Parathyroid adenoma (tissue), 2 donors: Measurements from ENCODE around the gene RAPGEF2.

ENCODE experiments used
- H2AFZ ChIP-seq: fragments of 300-600 bp; sonication (generic); one replicate; pipeline ENCODE4 v1.7.0; 2017; ENCODE audit warnings: antibody characterized with exemption, mild to moderate bottlenecking
- H3K27ac ChIP-seq: fragments of 300-600 bp; sonication (generic); one replicate; pipeline ENCODE4 v1.7.0; 2017
- H3K27me3 ChIP-seq: fragments of 300-600 bp; sonication (generic); one replicate; pipeline ENCODE4 v1.7.0; 2017; ENCODE audit warnings: low read length; ENCODE audit not compliant: control insufficient read depth, insufficient read depth
- H3K36me3 ChIP-seq: fragments of 300-600 bp; sonication (generic); one replicate; pipeline ENCODE4 v1.7.0; 2017; ENCODE audit warnings: low read length; ENCODE audit not compliant: control insufficient read depth, insufficient read depth
- H3K4me1 ChIP-seq: fragments of 300-600 bp; sonication (generic); one replicate; pipeline ENCODE4 v1.7.0; 2017; ENCODE audit warnings: control low read depth
- H3K4me2 ChIP-seq: fragments of 300-600 bp; sonication (generic); one replicate; pipeline ENCODE4 v1.7.0; 2017; ENCODE audit warnings: low read length
- H3K4me3 ChIP-seq: fragments of 300-600 bp; sonication (generic); one replicate; pipeline ENCODE4 v1.7.0; 2017; ENCODE audit warnings: low read depth, low read length
- H3K79me2 ChIP-seq: fragments of 300-600 bp; sonication (generic); one replicate; pipeline ENCODE4 v1.7.0; 2017; ENCODE audit warnings: control low read depth
- H3K9ac ChIP-seq: fragments of 300-600 bp; sonication (generic); one replicate; pipeline ENCODE4 v1.7.0; 2017; ENCODE audit warnings: mild to moderate bottlenecking
- H3K9me3 ChIP-seq: fragments of 300-600 bp; sonication (generic); one replicate; pipeline ENCODE4 v1.7.0; 2017; ENCODE audit warnings: low read length; ENCODE audit not compliant: control insufficient read depth
- CTCF ChIP-seq: fragments of 300-600 bp; sonication (generic); IDR thresholded peaks from one replicate; pipeline ENCODE4 v1.7.0; 2017; ENCODE audit warnings: antibody characterized with exemption, mild to moderate bottlenecking
- donor health status: primary hyperparathyroidism.

Gene RAPGEF2

DNA sequence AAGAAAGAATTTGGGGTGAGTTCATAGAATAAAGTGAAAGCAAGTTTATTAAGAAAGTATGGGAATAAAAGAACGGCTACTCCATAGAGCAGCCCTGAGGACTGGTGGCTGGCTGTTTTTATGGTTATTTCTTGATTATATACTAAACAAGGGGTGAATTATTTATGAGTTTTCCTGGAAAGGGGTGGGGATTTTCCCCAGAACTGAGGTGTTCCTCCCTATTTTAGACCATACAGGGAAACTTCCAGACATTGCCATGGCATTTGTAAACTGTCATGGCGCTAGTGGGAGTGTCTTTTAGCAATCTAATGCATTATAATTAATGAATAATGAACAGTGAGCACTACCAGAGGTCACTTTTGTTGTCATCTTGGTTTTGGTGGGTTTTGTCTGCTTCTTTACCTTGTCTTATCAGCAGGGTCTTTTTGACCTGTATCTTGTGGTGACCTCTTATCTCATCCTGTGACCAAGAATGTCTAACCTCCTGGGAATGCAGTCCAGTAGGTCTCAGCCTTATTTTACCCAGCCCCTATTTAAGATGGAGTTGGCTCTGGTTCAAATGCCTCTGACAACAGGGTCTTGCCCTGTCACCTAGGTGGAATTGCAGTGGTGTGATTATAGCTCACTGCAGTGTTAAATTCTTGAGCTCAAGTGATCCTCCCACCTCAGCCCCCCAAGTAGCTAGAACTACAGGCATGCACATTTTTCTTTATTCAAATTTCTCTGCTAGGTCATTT is 27.1 kb downstream of the RAPGEF2 start:
- Histone ChIP-seq H3K4me2 (no peak overlapping the region), H3K36me3 (no peaks in the 10 kb centered on the region), H3K9ac (no peak overlapping the region), H3K4me1 (no peaks in the 10 kb centered on the region), H3K79me2 (peaks cover 10% of the 10 kb centered on the region), H3K4me3 (no peak overlapping the region), H3K27me3 (no peaks in the 10 kb centered on the region), H3K9me3 (no peaks in the 10 kb centered on the region), H2AFZ (no peak overlapping the region), H3K27ac (no peak overlapping the region)
- TF ChIP-seq CTCF, result no peak

GRCh38 chr4:159131564-159131963 is 28.7 kb downstream of the RAPGEF2 start:
- no peak for TF ChIP-seq CTCF
- Histone ChIP-seq H3K9me3 (no peaks in the 10 kb centered on the region), H3K27me3 (no peaks in the 10 kb centered on the region), H2AFZ (no peak overlapping the region), H3K27ac (no peak overlapping the region), H3K9ac (no peak overlapping the region), H3K36me3 (no peaks in the 10 kb centered on the region), H3K4me1 (no peaks in the 10 kb centered on the region), H3K4me2 (no peak overlapping the region), H3K79me2 (peaks cover 10% of the 10 kb centered on the region), H3K4me3 (no peak overlapping the region)

DNA sequence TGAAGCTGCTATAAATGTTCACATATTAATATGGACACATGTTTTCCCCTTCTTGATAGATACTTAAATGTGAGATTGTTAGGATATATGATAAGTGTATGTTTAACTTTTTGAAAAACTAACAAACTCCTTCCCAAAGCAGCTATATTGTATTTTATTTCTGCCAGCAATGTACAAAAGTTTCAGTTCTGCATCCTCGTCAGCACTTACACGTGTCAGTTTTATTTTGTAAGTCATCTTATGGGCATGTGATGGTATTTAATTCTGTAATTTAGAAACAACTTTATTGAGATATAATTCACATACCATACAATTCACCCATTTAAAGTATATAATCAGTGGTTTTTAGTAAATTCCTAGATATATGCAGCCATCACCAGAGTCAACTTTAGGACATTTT is 31.6 kb downstream of the RAPGEF2 start:
- no peak for TF ChIP-seq CTCF
- H3K27me3 ChIP-seq, result no peaks in the 10 kb centered on the region
- no peak overlapping the region for H3K27ac ChIP-seq
- peaks cover 3% of the 10 kb centered on the region for H3K4me1 ChIP-seq
- no peak overlapping the region for H3K9ac ChIP-seq
- H3K36me3 ChIP-seq, result no peaks in the 10 kb centered on the region
- no peak overlapping the region for H2AFZ ChIP-seq
- H3K79me2 ChIP-seq, result peaks cover 16% of the 10 kb centered on the region
- H3K4me2 ChIP-seq, result no peak overlapping the region
- no peak overlapping the region for H3K4me3 ChIP-seq
- H3K9me3 ChIP-seq, result no peaks in the 10 kb centered on the region

DNA sequence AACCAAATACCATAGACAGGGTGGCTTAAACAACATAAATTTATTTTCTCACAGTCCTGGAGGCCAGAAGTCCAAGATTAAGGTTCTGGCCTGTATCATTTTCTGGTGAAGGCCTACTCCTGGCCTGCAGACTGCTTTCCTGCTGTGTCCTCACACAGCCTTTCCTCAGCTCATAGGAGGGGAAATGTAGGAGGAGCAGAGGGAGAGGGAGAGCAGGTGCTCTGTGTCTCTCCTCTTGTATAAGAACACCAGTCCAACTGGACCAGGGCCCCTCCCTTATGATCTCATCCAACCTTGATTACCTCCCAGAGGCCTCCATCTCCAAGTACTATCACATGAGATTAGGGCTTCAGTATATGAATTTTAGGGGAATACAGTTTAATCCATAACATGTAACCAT is 34.3 kb downstream of the RAPGEF2 start:
- TF ChIP-seq CTCF, result no peak
- Histone ChIP-seq H3K9me3 (no peaks in the 10 kb centered on the region), H3K4me2 (no peak overlapping the region), H3K9ac (no peak overlapping the region), H3K4me3 (no peak overlapping the region), H3K4me1 (peaks cover 3% of the 10 kb centered on the region), H3K27ac (no peak overlapping the region), H3K27me3 (no peaks in the 10 kb centered on the region), H2AFZ (no peak overlapping the region), H3K79me2 (peaks cover 10% of the 10 kb centered on the region), H3K36me3 (no peaks in the 10 kb centered on the region)

- no peak overlapping the region for H3K27ac ChIP-seq
These were observed 35.6 kb downstream of the RAPGEF2 start for GRCh38 chr4:159138436-159138835.

More at GRCh38 chr4:159138436-159138835, 35.6 kb downstream of the RAPGEF2 start:
- Histone ChIP-seq H3K27me3 (no peaks in the 10 kb centered on the region), H3K4me1 (peaks cover 3% of the 10 kb centered on the region), H3K9ac (no peak overlapping the region), H3K79me2 (peaks cover 10% of the 10 kb centered on the region), H3K9me3 (no peaks in the 10 kb centered on the region), H3K4me3 (no peak overlapping the region), H3K36me3 (no peaks in the 10 kb centered on the region), H2AFZ (no peak overlapping the region), H3K4me2 (no peak overlapping the region)
- TF ChIP-seq CTCF, result no peak
